Ishikawa (cell line): ENCODE results near the gene SULT1B1.

Experiments
- EP300 ChIP-seq: IDR thresholded peaks from 2 replicates; pipeline ENCODE4 v1.6.1; 2012; ENCODE audit warnings: borderline replicate concordance
- REST ChIP-seq: IDR thresholded peaks from 2 replicates; pipeline ENCODE4 v1.6.1; 2012; ENCODE audit warnings: low read depth, mild to moderate bottlenecking
- TCF12 ChIP-seq: IDR thresholded peaks from 2 replicates; pipeline ENCODE4 v1.6.1; 2012; ENCODE audit warnings: low read depth

GRCh38 chr4:69764311-69764710 is 3.9 kb upstream of the SULT1B1 start:
- no peak for TF ChIP-seq TCF12
- no peak for TF ChIP-seq REST
- no peak for TF ChIP-seq EP300
